Activated T-helper 1 cell treated with anti-CD3 and anti-CD28 coated beads, Interleukin-2, amount 50 U/mL, for 16 hours (primary cell): ENCODE results near the gene KCNQ5.
"Not testable (repeated sequence)": the region's sequence is repeated elsewhere in the genome, so short reads cannot be mapped to it uniquely, and the experiment has no call there.

ENCODE experiments used
- DNase-seq, 2 donors: peaks; one replicate each; pipeline ENCODE4 v3.0.0-alpha.2; 2020; ENCODE audit warnings: low read depth in 1 of 2, low spot score in 1 of 2

The KCNQ5 gene

DNA sequence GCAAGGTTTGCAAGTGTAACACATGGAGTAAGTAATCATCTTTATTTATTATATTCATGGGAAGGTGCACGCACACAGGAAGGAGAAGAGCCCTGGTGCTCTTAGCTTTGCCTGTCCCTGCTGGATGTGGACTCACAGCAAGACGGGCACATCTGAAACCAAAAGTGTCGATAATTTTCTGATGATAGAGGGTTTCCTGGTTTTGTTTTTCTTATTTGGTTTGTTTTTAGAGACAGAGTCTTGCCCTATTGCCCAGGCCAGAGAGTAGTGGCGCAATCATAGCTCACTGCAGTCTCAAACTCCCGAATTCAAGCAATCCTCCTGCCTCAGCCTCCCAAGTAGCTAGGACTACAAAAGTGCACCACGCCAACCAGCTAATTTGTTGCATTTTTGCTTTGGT is 611.2 kb downstream of the KCNQ5 start:
- no peak for DNase-seq

DNA sequence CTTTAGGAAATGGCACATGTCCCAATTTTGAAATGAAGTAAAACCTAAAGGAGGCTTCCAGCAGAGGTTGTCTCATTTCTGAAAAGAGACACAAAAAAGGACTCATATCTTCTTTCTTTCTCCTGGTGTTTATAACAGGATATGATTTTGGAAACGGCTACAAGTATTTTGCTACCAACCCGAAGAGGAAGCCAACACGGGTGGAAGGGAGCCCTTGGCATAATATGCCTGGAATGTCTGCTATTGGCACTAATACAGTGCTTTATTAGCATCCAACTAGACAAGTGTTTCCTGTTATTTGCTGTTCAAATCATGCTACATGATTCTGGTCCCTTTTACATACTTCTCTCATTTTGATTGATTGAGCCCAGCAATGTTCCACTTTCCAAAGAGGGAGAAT is 612.1 kb downstream of the KCNQ5 start:
- DNase-seq: not testable (repeated sequence)

DNA sequence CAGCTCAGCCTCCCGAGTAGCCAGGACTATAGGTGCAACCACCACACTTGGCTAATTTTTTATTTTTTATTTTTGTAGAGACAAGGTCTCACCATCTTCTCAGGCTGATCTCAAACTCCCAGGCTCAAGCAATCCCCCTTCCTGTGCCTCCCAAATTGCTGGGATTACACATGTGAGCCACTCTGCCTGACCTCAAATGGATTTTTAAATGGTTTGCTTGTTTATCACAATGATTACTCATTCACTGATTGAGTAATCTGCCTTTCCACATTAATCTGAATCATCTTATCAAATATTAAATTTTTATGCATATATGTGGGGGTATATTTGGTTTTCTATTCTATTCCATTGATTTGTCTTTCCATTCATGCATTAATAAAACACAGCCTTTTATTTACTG is 612.9 kb downstream of the KCNQ5 start:
- no peak for DNase-seq

DNA sequence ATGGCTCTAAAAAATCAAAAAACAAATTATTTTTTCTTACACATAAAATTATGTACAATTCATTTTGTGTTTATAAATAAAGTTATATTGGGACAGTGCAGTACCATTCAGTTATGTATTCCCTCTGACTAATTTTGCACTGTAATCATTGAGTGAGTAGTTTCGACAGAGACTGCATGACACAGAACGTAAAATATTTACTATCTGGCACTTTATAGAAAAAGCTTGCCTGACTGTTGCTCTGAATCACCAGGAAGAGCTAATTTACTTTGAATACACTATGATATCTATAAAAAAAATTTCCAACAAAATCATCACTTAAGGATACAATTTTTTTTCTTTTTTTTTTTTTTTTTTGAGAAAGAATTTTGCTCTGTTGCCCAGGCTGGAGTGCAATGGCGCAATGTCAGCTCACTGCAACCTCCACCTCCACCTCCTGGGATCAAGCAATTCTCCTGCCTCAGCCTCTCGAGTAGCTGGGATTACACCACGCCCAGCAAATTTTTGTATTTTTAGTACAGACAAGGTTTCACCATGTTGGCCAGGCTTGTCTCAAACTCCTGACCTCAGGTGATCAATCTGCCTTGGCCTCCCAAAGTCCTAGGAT is 614.4 kb downstream of the KCNQ5 start:
- DNase-seq: no peak

DNA sequence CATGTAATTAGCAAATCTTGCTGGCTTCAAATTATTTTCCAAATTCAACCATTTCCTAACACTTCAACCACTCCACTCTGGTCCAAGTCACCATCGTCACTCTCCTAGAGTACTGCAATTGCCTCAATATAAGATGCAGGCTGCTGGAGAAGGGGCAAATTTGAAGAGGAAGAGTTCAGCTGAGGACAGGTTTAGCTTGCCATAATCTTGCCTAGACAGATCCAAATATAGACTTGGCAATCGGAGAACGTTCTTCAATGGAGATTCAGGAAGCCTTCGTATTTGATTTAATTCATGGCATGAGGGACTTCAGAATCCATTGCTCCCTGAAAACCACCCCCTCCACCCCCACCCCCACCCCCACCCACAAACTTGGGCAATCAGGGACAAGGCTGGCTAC is 618.9 kb downstream of the KCNQ5 start:
- DNase-seq: no peak

DNA sequence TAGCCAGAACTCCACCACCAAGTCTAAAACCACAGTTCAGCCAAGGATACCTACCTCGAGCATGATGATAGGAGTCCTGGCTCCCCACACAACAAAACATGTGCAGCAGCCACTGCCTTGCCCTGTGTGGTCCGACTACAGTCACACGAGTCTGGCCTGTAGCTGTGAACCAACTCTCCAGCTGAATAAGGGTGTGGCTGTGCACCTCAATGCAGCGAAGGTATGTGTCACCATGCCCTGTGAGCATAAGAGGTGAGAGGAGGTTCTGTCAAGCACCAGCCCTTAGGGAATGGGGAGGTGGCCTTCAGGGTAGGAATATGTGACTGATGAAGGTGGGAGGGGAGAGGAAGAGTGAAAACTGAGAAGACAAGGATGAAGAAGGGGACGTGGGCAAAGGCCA is 620.1 kb downstream of the KCNQ5 start:
- DNase-seq: no peak
